Activated CD8-positive, alpha-beta T cell treated with anti-CD3 and anti-CD28 coated beads, Interleukin-2, amount 10 ng/mL, durations not matched to agents 7 days and 5 days (primary cell): ENCODE measurements around the gene ABHD4. TPM values are rescaled to one million over a fixed set of nuclear protein-coding genes. Genes with fewer than 3 reads are reported as not detected.
"Not testable (repeated sequence)": the region's sequence is repeated elsewhere in the genome, so short reads cannot be mapped to it uniquely, and the experiment has no call there.

Source experiments
- ATAC-seq: fragments of 150-1000 bp; cut with Tn5 transposase; one replicate; pipeline ENCODE4 v1.10.0; 2021; ENCODE audit warnings: moderate library complexity
- CTCF ChIA-PET: fragments of 350-600 bp; sonication (Branson Sonifier 250); formaldehyde crosslinking; loops from one replicate; lab custom pipeline; 2021; ENCODE audit warnings: antibody characterized with exemption; lab: Charles Lee
- POLR2A ChIA-PET: fragments of 350-600 bp; sonication (Branson Sonifier 250); formaldehyde crosslinking; loops from one replicate; lab custom pipeline; 2021; ENCODE audit warnings: antibody characterized with exemption; lab: Charles Lee
- DNase-seq: peaks from one replicate; pipeline ENCODE4 v3.0.0-alpha.2; 2020
- H3K27ac Mint-ChIP-seq: one replicate; pipeline ENCODE4 v1.8.0; 2021; ENCODE audit warnings: mild to moderate bottlenecking, mixed read lengths
- H3K27me3 Mint-ChIP-seq: one replicate; pipeline ENCODE4 v1.8.0; 2021; ENCODE audit warnings: low read depth, mixed read lengths
- H3K36me3 Mint-ChIP-seq: one replicate; pipeline ENCODE4 v1.8.0; 2021; ENCODE audit warnings: low read depth, mixed read lengths
- H3K4me1 Mint-ChIP-seq: one replicate; pipeline ENCODE4 v1.8.0; 2021; ENCODE audit warnings: low read depth, mixed read lengths
- H3K4me3 Mint-ChIP-seq: one replicate; pipeline ENCODE4 v1.8.0; 2021; ENCODE audit warnings: mild to moderate bottlenecking, mixed read lengths
- H3K9me3 Mint-ChIP-seq: one replicate; pipeline ENCODE4 v1.8.0; 2022; ENCODE audit warnings: mixed read lengths; ENCODE audit not compliant: insufficient read depth
- total RNA-seq, 2 experiments: library from RNA; stranded (reverse); gene quantifications; one replicate each; pipeline ENCODE4 v1.2.3, GENCODE V29; 2021

ABHD4 gene
- total RNA-seq, 2 experiments from 2014 or later = 8.0 to 8.5 TPM

- Mint-ChIP-seq H3K4me1 (peaks cover 62% of the 10 kb centered on the region), H3K36me3 (peaks cover 59% of the 10 kb centered on the region), H3K4me3 (peak overlapping the region; percentile 80), H3K27ac (peak overlapping the region; percentile 92), H3K27me3 (no peaks in the 10 kb centered on the region), H3K9me3 (no peaks in the 10 kb centered on the region)
- ChIA-PET CTCF (interaction anchor here (0.6 to 14.2 kb wide), 172 partner anchors 9 to 1072 kb away, joined by 3 to 523 read pairs (median 6); partner anchors contain the start of genes ABHD4, ACIN1, AJUBA and CDH24), POLR2A (interaction anchor here (0.5 to 13.5 kb wide), 53 partner anchors 8 to 847 kb away, joined by 3 to 440 read pairs (median 4); partner anchors contain the start of genes DAD1 and OXA1L)
- ATAC-seq (peak; percentile 87), DNase-seq (peak; percentile 94)
Measured at GRCh38 chr14:22570132-22570949, 27.8 kb upstream of the ABHD4 start.

- Mint-ChIP-seq H3K27ac (no peak overlapping the region), H3K9me3 (no peaks in the 10 kb centered on the region), H3K4me1 (peaks cover 54% of the 10 kb centered on the region), H3K27me3 (no peaks in the 10 kb centered on the region), H3K36me3 (peaks cover 56% of the 10 kb centered on the region), H3K4me3 (no peak overlapping the region)
- no peak for DNase-seq
- ChIA-PET CTCF (interaction anchor here (0.6 to 14.2 kb wide), 17 partner anchors 12 to 575 kb away, joined by 3 to 523 read pairs (median 23); partner anchors contain the start of genes AJUBA and DAD1), POLR2A (interaction anchor here (0.9 to 13.3 kb wide), 5 partner anchors 10 to 930 kb away, joined by 3 to 440 read pairs (median 3); partner anchors contain the start of gene DAD1)
- ATAC-seq = no peak
Measured at GRCh38 chr14:22572562-22573058, 25.5 kb upstream of the ABHD4 start.

GRCh38 chr14:22573804-22574203 lies 24.3 kb upstream of the ABHD4 start:
- H3K4me3 Mint-ChIP-seq = no peak overlapping the region
- POLR2A ChIA-PET = interaction anchor here (6.7 kb wide), 1 partner anchor 16 kb away, joined by 55 read pairs; the partner anchor contains the start of gene DAD1
- CTCF ChIA-PET = interaction anchor here (1.3 to 5.5 kb wide), 3 partner anchors 17 to 409 kb away, joined by 3 to 123 read pairs (median 7); partner anchors contain the start of genes AJUBA and DAD1
- no peaks in the 10 kb centered on the region for H3K27me3 Mint-ChIP-seq
- peaks cover 54% of the 10 kb centered on the region for H3K4me1 Mint-ChIP-seq
- H3K27ac Mint-ChIP-seq = no peak overlapping the region
- H3K9me3 Mint-ChIP-seq = no peaks in the 10 kb centered on the region
- peaks cover 53% of the 10 kb centered on the region for H3K36me3 Mint-ChIP-seq
- ATAC-seq = no peak
- no peak for DNase-seq

GRCh38 chr14:22577334-22577908 lies 20.7 kb upstream of the ABHD4 start:
- no peak for DNase-seq
- Mint-ChIP-seq H3K4me3 (no peak overlapping the region), H3K9me3 (no peaks in the 10 kb centered on the region), H3K27me3 (no peaks in the 10 kb centered on the region), H3K4me1 (peaks cover 53% of the 10 kb centered on the region), H3K36me3 (peaks cover 45% of the 10 kb centered on the region), H3K27ac (no peak overlapping the region)
- POLR2A ChIA-PET = no interaction called here
- CTCF ChIA-PET = no interaction called here
- no peak for ATAC-seq

GRCh38 chr14:22579236-22579635 lies 18.9 kb upstream of the ABHD4 start:
- peak; percentile 23 for ATAC-seq
- ChIA-PET POLR2A (no interaction called here), CTCF (interaction anchor here (0.8 to 3.9 kb wide), 4 partner anchors 9 to 719 kb away, joined by 3 to 41 read pairs (median 3); partner anchors contain the start of gene DAD1)
- H3K36me3 Mint-ChIP-seq = peaks cover 35% of the 10 kb centered on the region
- peak overlapping the region; percentile 58 for H3K27ac Mint-ChIP-seq
- no peak for DNase-seq
- H3K27me3 Mint-ChIP-seq = no peaks in the 10 kb centered on the region
- H3K4me1 Mint-ChIP-seq = peaks cover 60% of the 10 kb centered on the region
- H3K4me3 Mint-ChIP-seq = no peak overlapping the region
- H3K9me3 Mint-ChIP-seq = no peaks in the 10 kb centered on the region

- peaks cover 34% of the 10 kb centered on the region for H3K36me3 Mint-ChIP-seq
- H3K9me3 Mint-ChIP-seq = no peaks in the 10 kb centered on the region
- H3K4me3 Mint-ChIP-seq = no peak overlapping the region
- no peak for ATAC-seq
- H3K27me3 Mint-ChIP-seq = no peaks in the 10 kb centered on the region
- ChIA-PET CTCF (interaction anchor here (0.8 to 3.9 kb wide), 3 partner anchors 9 to 273 kb away, joined by 3 to 41 read pairs (median 4); partner anchors contain the start of gene DAD1), POLR2A (interaction anchor here (1.7 kb wide), 1 partner anchor 10 kb away, joined by 7 read pairs; the partner anchor contains the start of gene DAD1)
- peaks cover 62% of the 10 kb centered on the region for H3K4me1 Mint-ChIP-seq
- H3K27ac Mint-ChIP-seq = no peak overlapping the region
- DNase-seq = no peak
Measured at GRCh38 chr14:22579881-22580280, 18.2 kb upstream of the ABHD4 start.

- peaks cover 70% of the 10 kb centered on the region for H3K4me1 Mint-ChIP-seq
- ChIA-PET CTCF (interaction anchor here (0.8 to 3.9 kb wide), 3 partner anchors 9 to 18 kb away, joined by 4 to 41 read pairs (median 4); partner anchors contain the start of gene DAD1), POLR2A (interaction anchor here (1.7 kb wide), 1 partner anchor 9 kb away, joined by 7 read pairs; the partner anchor contains the start of gene DAD1)
- H3K36me3 Mint-ChIP-seq = peaks cover 40% of the 10 kb centered on the region
- H3K4me3 Mint-ChIP-seq = no peak overlapping the region
- no peaks in the 10 kb centered on the region for H3K27me3 Mint-ChIP-seq
- no peak overlapping the region for H3K27ac Mint-ChIP-seq
- DNase-seq (no peak), ATAC-seq (no peak)
- H3K9me3 Mint-ChIP-seq = no peaks in the 10 kb centered on the region
Measured at GRCh38 chr14:22580625-22581024, 17.5 kb upstream of the ABHD4 start.

- H3K4me1 Mint-ChIP-seq = peaks cover 68% of the 10 kb centered on the region
- no peak for DNase-seq
- POLR2A ChIA-PET = interaction anchor here (0.5 kb wide), 1 partner anchor 297 kb away, joined by 3 read pairs; no protein-coding TSS in a partner anchor
Measured at GRCh38 chr14:22583994-22584393, 14.1 kb upstream of the ABHD4 start.

GRCh38 chr14:22587247-22587646 lies 10.9 kb upstream of the ABHD4 start:
- POLR2A ChIA-PET = interaction anchor here (1.3 to 4.1 kb wide), 4 partner anchors 16 to 65 kb away, joined by 3 to 55 read pairs (median 6); no protein-coding TSS in a partner anchor

More at GRCh38 chr14:22583994-22584393, 14.1 kb upstream of the ABHD4 start:
- no peak for ATAC-seq
- H3K36me3 Mint-ChIP-seq = peaks cover 49% of the 10 kb centered on the region
- H3K9me3 Mint-ChIP-seq = no peaks in the 10 kb centered on the region
- H3K27me3 Mint-ChIP-seq = no peaks in the 10 kb centered on the region
- H3K4me3 Mint-ChIP-seq = no peak overlapping the region
- no peak overlapping the region for H3K27ac Mint-ChIP-seq
- CTCF ChIA-PET = interaction anchor here (1.0 to 5.5 kb wide), 4 partner anchors 9 to 485 kb away, joined by 3 to 61 read pairs (median 8); no protein-coding TSS in a partner anchor

GRCh38 chr14:22587677-22588422 lies 10.2 kb upstream of the ABHD4 start:
- not testable (repeated sequence) for ATAC-seq, DNase-seq, H3K27me3 Mint-ChIP-seq, H3K9me3 Mint-ChIP-seq
- CTCF ChIA-PET = interaction anchor here (1.1 to 6.6 kb wide), 10 partner anchors 12 to 419 kb away, joined by 3 to 123 read pairs (median 10); partner anchors contain the start of gene ABHD4
- peak overlapping the region; percentile 100 for H3K27ac Mint-ChIP-seq
- H3K36me3 Mint-ChIP-seq = peaks cover 38% of the 10 kb centered on the region
- peaks cover 69% of the 10 kb centered on the region for H3K4me1 Mint-ChIP-seq
- POLR2A ChIA-PET = interaction anchor here (0.7 to 4.1 kb wide), 21 partner anchors 7 to 591 kb away, joined by 3 to 55 read pairs (median 4); partner anchors contain the start of genes ABHD4, HAUS4 and OXA1L
- peak overlapping the region; percentile 99 for H3K4me3 Mint-ChIP-seq

More at GRCh38 chr14:22587247-22587646, 10.9 kb upstream of the ABHD4 start:
- peaks cover 38% of the 10 kb centered on the region for H3K36me3 Mint-ChIP-seq
- H3K9me3 Mint-ChIP-seq = no peaks in the 10 kb centered on the region
- peaks cover 73% of the 10 kb centered on the region for H3K4me1 Mint-ChIP-seq
- H3K27me3 Mint-ChIP-seq = peaks cover 4% of the 10 kb centered on the region
- H3K4me3 Mint-ChIP-seq = peak overlapping the region; percentile 99
- CTCF ChIA-PET = interaction anchor here (0.9 to 6.6 kb wide), 5 partner anchors 15 to 455 kb away, joined by 3 to 123 read pairs (median 21); no protein-coding TSS in a partner anchor
- peak overlapping the region; percentile 100 for H3K27ac Mint-ChIP-seq
- DNase-seq = no peak
- no peak for ATAC-seq
